Measurements from ENCODE around the gene HYAL1.

The HYAL1 gene

GRCh38 chr3:50299638-50299928, 3.8 kb downstream of the HYAL1 start:
- Histone ChIP-seq H2AFZ (ENCODE audit: low read length) (peak overlapping the region; percentile 92), H4K20me1 (ENCODE audit: insufficient read depth, low read length, poor library complexity, severe bottlenecking) (peaks cover 3% of the 10 kb centered on the region), H3K9me3 (ENCODE audit: insufficient read depth, low read depth, low read length) (no peaks in the 10 kb centered on the region), H3K79me2 (ENCODE audit: insufficient read depth, low read length) (peaks cover 19% of the 10 kb centered on the region; the same call in 1 of the 2 replicates), H3K9ac (ENCODE audit: low read depth, low read length, poor library complexity, severe bottlenecking) (peak overlapping the region; percentile 82), H3K27me3 (ENCODE audit: insufficient read depth, low read length, poor library complexity, severe bottlenecking) (no peaks in the 10 kb centered on the region), H3K9me2 (replicated peaks; ENCODE audit: low read depth, low read length) (no peaks in the 10 kb centered on the region), H3K36me3 (ENCODE audit: insufficient read depth, low read length) (no peaks in the 10 kb centered on the region), H3K4me3 (ENCODE audit: low read length, poor library complexity, severe bottlenecking) (peak overlapping the region; percentile 78), H3K4me1 (ENCODE audit: insufficient read depth, low read length, poor library complexity, severe bottlenecking) (peaks cover 17% of the 10 kb centered on the region), H3K4me2 (ENCODE audit: low read depth, low read length, poor library complexity, severe bottlenecking) (peak overlapping the region; percentile 92), H3F3A (ENCODE audit: low read depth) (no peaks in the 10 kb centered on the region)
- no peak for TF ChIP-seq EZH2phosphoT487 (IDR thresholded peaks at IDR 0.05; ENCODE audit: borderline replicate concordance)
- TF ChIP-seq, protein P1, sequence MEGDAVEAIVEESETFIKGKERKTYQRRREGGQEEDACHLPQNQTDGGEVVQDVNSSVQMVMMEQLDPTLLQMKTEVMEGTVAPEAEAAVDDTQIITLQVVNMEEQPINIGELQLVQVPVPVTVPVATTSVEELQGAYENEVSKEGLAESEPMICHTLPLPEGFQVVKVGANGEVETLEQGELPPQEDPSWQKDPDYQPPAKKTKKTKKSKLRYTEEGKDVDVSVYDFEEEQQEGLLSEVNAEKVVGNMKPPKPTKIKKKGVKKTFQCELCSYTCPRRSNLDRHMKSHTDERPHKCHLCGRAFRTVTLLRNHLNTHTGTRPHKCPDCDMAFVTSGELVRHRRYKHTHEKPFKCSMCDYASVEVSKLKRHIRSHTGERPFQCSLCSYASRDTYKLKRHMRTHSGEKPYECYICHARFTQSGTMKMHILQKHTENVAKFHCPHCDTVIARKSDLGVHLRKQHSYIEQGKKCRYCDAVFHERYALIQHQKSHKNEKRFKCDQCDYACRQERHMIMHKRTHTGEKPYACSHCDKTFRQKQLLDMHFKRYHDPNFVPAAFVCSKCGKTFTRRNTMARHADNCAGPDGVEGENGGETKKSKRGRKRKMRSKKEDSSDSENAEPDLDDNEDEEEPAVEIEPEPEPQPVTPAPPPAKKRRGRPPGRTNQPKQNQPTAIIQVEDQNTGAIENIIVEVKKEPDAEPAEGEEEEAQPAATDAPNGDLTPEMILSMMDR (conservative IDR thresholded peaks at IDR 0.05; ENCODE audit: low read length), result no peak

DNA sequence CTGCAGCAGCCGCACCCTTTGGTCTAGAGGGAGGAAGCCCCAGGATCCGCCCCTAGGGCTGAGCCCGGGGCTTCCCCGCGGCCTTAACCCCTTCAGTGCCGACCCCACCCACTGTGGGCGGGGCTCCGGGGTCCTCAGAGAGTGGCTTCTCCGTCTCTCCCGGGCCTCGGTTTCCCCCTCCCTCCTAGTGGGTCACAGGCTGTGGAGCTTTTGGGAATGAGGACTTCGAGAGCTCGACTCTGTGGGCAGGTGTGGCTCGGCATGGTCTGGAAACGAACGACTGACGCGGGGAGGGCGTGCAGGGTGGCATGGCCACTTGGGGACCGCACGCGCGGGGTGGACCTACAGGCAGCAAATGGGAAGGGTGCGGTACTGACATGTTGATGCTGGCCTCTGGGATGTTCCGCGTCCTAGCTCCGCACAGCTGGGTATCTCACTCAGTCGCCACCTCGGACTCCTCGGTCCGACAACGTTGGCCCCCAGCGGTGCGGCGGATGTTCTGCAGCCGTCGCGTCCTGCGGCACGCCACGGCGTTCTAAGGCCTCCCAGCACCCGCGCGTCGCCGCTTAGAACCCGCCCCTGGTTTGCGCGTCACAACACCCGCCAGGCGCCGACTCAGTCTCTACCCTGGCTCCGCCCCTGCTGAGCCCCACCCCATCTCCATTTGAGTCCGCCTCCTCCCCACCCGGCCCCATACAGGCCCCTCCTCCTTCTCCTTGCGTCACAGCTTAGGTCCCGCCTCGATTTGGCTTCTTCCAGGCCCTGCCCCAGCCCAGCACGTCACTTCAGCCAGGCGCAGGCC, 4.3 kb downstream of the HYAL1 start, which contains the start of the genes HYAL3 and NAA80:
Gene HYAL3, minus strand, starts transcription at position 570 of the 802 bp plus-strand sequence. CDS start 3,803 bp downstream, outside the sequence.
Gene NAA80, minus strand, starts transcription at position 570 of the 802 bp plus-strand sequence. CDS start 1,942 bp downstream, outside the sequence.
- Histone ChIP-seq H3K4me1 (ENCODE audit: insufficient read depth, low read length, poor library complexity, severe bottlenecking) (peaks cover 17% of the 10 kb centered on the region), H2AFZ (ENCODE audit: low read length) (peak within 1 kb of the TSS; percentile 92)

GRCh38 chr3:50297896-50298725, 5.3 kb downstream of the HYAL1 start:
- TF ChIP-seq, protein P1 (conservative IDR thresholded peaks at IDR 0.05; ENCODE audit: low read length), result peak; percentile 51
- no peak for TF ChIP-seq EZH2phosphoT487 (IDR thresholded peaks at IDR 0.05; ENCODE audit: borderline replicate concordance)
- Histone ChIP-seq H3F3A (ENCODE audit: low read depth) (no peaks in the 10 kb centered on the region), H4K20me1 (ENCODE audit: insufficient read depth, low read length, poor library complexity, severe bottlenecking) (peaks cover 3% of the 10 kb centered on the region), H3K4me1 (ENCODE audit: insufficient read depth, low read length, poor library complexity, severe bottlenecking) (peaks cover 17% of the 10 kb centered on the region), H2AFZ (ENCODE audit: low read length) (no peak overlapping the region), H3K9ac (ENCODE audit: low read depth, low read length, poor library complexity, severe bottlenecking) (peak overlapping the region; percentile 80), H3K9me3 (ENCODE audit: insufficient read depth, low read depth, low read length) (no peaks in the 10 kb centered on the region), H3K4me3 (ENCODE audit: low read length, poor library complexity, severe bottlenecking) (peak overlapping the region; percentile 78), H3K79me2 (ENCODE audit: insufficient read depth, low read length) (peaks cover 19% of the 10 kb centered on the region; the same call in 1 of the 2 replicates), H3K27me3 (ENCODE audit: insufficient read depth, low read length, poor library complexity, severe bottlenecking) (no peaks in the 10 kb centered on the region), H3K36me3 (ENCODE audit: insufficient read depth, low read length) (no peaks in the 10 kb centered on the region), H3K9me2 (replicated peaks; ENCODE audit: low read depth, low read length) (no peaks in the 10 kb centered on the region), H3K4me2 (ENCODE audit: low read depth, low read length, poor library complexity, severe bottlenecking) (peak overlapping the region; percentile 98)

More for the DNA sequence above, 4.3 kb downstream of the HYAL1 start, which contains the start of the genes HYAL3 and NAA80:
- Histone ChIP-seq H3K4me2 (ENCODE audit: low read depth, low read length, poor library complexity, severe bottlenecking) (peak within 1 kb of the TSS; percentile 98), H3K4me3 (ENCODE audit: low read length, poor library complexity, severe bottlenecking) (peak within 1 kb of the TSS; percentile 78), H4K20me1 (ENCODE audit: insufficient read depth, low read length, poor library complexity, severe bottlenecking) (peaks cover 3% of the 10 kb centered on the region), H3K9me3 (ENCODE audit: insufficient read depth, low read depth, low read length) (no peaks in the 10 kb centered on the region), H3K27me3 (ENCODE audit: insufficient read depth, low read length, poor library complexity, severe bottlenecking) (no peaks in the 10 kb centered on the region), H3F3A (ENCODE audit: low read depth) (no peaks in the 10 kb centered on the region), H3K9ac (ENCODE audit: low read depth, low read length, poor library complexity, severe bottlenecking) (peak within 1 kb of the TSS; percentile 82), H3K9me2 (replicated peaks; ENCODE audit: low read depth, low read length) (no peaks in the 10 kb centered on the region), H3K36me3 (ENCODE audit: insufficient read depth, low read length) (no peaks in the 10 kb centered on the region), H3K79me2 (ENCODE audit: insufficient read depth, low read length) (peaks cover 19% of the 10 kb centered on the region; the same call in 1 of the 2 replicates)
- no peak for TF ChIP-seq EZH2phosphoT487 (IDR thresholded peaks at IDR 0.05; ENCODE audit: borderline replicate concordance)
- TF ChIP-seq, protein P1 (conservative IDR thresholded peaks at IDR 0.05; ENCODE audit: low read length), result peak; percentile 48
